Subcutaneous abdominal adipose tissue (tissue), 5 donors: ENCODE measurements around the gene TMPRSS6.

Experiments used
- H3K27ac ChIP-seq: one replicate; pipeline ENCODE4 v1.7.0; 2013; ENCODE audit warnings: low read depth, mild to moderate bottlenecking, inconsistent platforms, low read length, moderate library complexity
- H3K27me3 ChIP-seq, 5 donors: one replicate each; pipeline ENCODE4 v1.7.0; 2013; ENCODE audit warnings: low read length in 5 of 5, inconsistent platforms in 1 of 5; ENCODE audit not compliant: control insufficient read depth in 5 of 5, insufficient read depth in 4 of 5
- H3K36me3 ChIP-seq, 5 donors: one replicate each; pipeline ENCODE4 v1.7.0; 2013; ENCODE audit warnings: low read length in 5 of 5; ENCODE audit not compliant: control insufficient read depth in 5 of 5, insufficient read depth in 5 of 5
- H3K4me1 ChIP-seq, 5 donors: one replicate each; pipeline ENCODE4 v1.7.0; 2013; ENCODE audit warnings: low read length in 5 of 5, mild to moderate bottlenecking in 3 of 5, moderate library complexity in 1 of 5; ENCODE audit not compliant: control insufficient read depth in 5 of 5, insufficient read depth in 5 of 5
- H3K4me3 ChIP-seq, 5 donors: one replicate each; pipeline ENCODE4 v1.7.0; 2013; ENCODE audit warnings: low read length in 5 of 5, low read depth in 1 of 5
- H3K9ac ChIP-seq, 5 donors: one replicate each; pipeline ENCODE4 v1.7.0; 2013; ENCODE audit warnings: low read length in 5 of 5, mild to moderate bottlenecking in 4 of 5, moderate library complexity in 3 of 5
- H3K9me3 ChIP-seq, 5 donors: one replicate each; pipeline ENCODE4 v1.7.0; 2013; ENCODE audit warnings: low read length in 5 of 5; ENCODE audit not compliant: control insufficient read depth in 5 of 5
- donor health status: healthy.
- donor health status: healthy.
- donor health status: healthy.
- donor health status: healthy.
- donor health status: healthy.

Gene TMPRSS6

DNA sequence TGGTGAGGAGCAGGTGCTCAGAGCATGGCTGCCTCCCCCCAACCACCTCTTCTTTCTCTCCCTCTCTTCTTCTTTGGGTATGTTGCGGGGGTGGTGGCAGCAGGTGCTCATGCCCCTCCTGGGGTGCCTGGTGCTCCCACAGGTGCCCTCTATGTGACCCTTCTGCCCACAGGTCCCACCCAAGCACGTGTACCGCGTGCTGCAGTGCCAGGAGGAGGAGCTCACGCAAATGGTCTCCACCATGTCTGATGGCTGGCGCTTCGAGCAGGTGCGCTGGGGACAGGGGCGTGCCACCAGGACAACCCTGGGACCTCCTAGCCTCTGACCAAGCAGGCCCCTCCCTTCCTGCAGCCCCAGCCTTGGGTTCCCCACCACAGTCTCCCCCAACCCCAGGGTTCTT, 52.3 kb downstream of the TMPRSS6 start:
- Histone ChIP-seq H3K4me1 (peaks cover 0 to 8% (median 7%) of the 10 kb centered on the region in 5 donors), H3K4me3 (no peak overlapping the region), H3K27ac (no peak overlapping the region), H3K9me3 (no peaks in the 10 kb centered on the region), H3K27me3 (peaks cover 0 to 17% (median 10%) of the 10 kb centered on the region in 5 donors), H3K36me3 (peaks cover 0 to 67% (median 35%) of the 10 kb centered on the region in 5 donors), H3K9ac (no peak overlapping the region)

DNA sequence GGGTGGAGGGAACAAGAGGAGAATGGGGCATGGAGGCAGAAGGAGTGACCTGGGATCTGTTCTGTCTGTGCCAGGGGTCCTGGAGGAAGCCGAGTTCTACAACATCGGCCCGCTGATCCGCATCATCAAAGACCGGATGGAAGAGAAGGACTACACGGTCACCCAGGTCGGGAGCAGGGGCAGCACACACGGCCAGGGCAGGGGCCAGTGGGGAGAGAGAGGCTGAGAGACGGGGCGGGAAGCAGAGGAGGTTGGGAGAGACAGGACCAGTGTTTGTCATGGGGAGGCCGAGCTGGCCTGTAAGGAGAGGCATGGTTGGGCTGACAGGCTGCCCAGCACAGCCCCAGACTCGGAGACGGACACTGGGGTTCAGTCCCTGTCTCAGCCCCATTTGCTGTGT, 53.3 kb downstream of the TMPRSS6 start:
- Histone ChIP-seq H3K9me3 (no peaks in the 10 kb centered on the region), H3K4me3 (no peak overlapping the region), H3K4me1 (peaks cover 0 to 17% (median 10%) of the 10 kb centered on the region in 5 donors), H3K36me3 (peaks cover 0 to 66% (median 35%) of the 10 kb centered on the region in 5 donors), H3K9ac (no peak overlapping the region), H3K27me3 (peaks cover 0 to 15% (median 10%) of the 10 kb centered on the region in 5 donors), H3K27ac (no peak overlapping the region)

- H3K4me1 ChIP-seq: peaks cover 0 to 22% (median 14%) of the 10 kb centered on the region in 5 donors
- no peak overlapping the region for H3K27ac ChIP-seq
- H3K36me3 ChIP-seq: peaks cover 0 to 52% (median 32%) of the 10 kb centered on the region in 5 donors
- peaks cover 0 to 15% (median 10%) of the 10 kb centered on the region in 5 donors for H3K27me3 ChIP-seq
- H3K9ac ChIP-seq: no peak overlapping the region
- H3K9me3 ChIP-seq: no peaks in the 10 kb centered on the region
- H3K4me3 ChIP-seq: no peak overlapping the region
These were observed 54.7 kb downstream of the TMPRSS6 start for GRCh38 chr22:37054600-37055365.

- no peaks in the 10 kb centered on the region for H3K9me3 ChIP-seq
- no peak overlapping the region for H3K27ac ChIP-seq
- peaks cover 0 to 45% (median 25%) of the 10 kb centered on the region in 5 donors for H3K36me3 ChIP-seq
- no peak overlapping the region for H3K9ac ChIP-seq
- peaks cover 0 to 22% (median 14%) of the 10 kb centered on the region in 5 donors for H3K4me1 ChIP-seq
- peaks cover 0 to 15% (median 10%) of the 10 kb centered on the region in 5 donors for H3K27me3 ChIP-seq
- no peak overlapping the region for H3K4me3 ChIP-seq
These were observed 55.5 kb downstream of the TMPRSS6 start for GRCh38 chr22:37054056-37054395.

- Histone ChIP-seq H3K27me3 (peaks cover 0 to 15% (median 10%) of the 10 kb centered on the region in 5 donors), H3K9ac (no peak overlapping the region), H3K36me3 (peaks cover 0 to 40% (median 22%) of the 10 kb centered on the region in 5 donors), H3K4me1 (peaks cover 0 to 22% (median 14%) of the 10 kb centered on the region in 5 donors), H3K4me3 (no peak overlapping the region), H3K27ac (no peak overlapping the region), H3K9me3 (no peaks in the 10 kb centered on the region)
These were observed 56.0 kb downstream of the TMPRSS6 start for GRCh38 chr22:37053310-37054055.

GRCh38 chr22:37052386-37053309, 56.9 kb downstream of the TMPRSS6 start:
- H3K27me3 ChIP-seq: peaks cover 0 to 15% (median 10%) of the 10 kb centered on the region in 5 donors
- H3K27ac ChIP-seq: no peak overlapping the region
- peaks cover 0 to 32% (median 14%) of the 10 kb centered on the region in 5 donors for H3K36me3 ChIP-seq
- H3K9me3 ChIP-seq: no peaks in the 10 kb centered on the region
- H3K4me3 ChIP-seq: peak overlapping the region in 4 of 5 donors; percentile 61 to 73 (median 66)
- peak overlapping the region in 3 of 5 donors; percentile 21 to 61 (median 56) for H3K9ac ChIP-seq
- H3K4me1 ChIP-seq: peaks cover 0 to 22% (median 14%) of the 10 kb centered on the region in 5 donors

DNA sequence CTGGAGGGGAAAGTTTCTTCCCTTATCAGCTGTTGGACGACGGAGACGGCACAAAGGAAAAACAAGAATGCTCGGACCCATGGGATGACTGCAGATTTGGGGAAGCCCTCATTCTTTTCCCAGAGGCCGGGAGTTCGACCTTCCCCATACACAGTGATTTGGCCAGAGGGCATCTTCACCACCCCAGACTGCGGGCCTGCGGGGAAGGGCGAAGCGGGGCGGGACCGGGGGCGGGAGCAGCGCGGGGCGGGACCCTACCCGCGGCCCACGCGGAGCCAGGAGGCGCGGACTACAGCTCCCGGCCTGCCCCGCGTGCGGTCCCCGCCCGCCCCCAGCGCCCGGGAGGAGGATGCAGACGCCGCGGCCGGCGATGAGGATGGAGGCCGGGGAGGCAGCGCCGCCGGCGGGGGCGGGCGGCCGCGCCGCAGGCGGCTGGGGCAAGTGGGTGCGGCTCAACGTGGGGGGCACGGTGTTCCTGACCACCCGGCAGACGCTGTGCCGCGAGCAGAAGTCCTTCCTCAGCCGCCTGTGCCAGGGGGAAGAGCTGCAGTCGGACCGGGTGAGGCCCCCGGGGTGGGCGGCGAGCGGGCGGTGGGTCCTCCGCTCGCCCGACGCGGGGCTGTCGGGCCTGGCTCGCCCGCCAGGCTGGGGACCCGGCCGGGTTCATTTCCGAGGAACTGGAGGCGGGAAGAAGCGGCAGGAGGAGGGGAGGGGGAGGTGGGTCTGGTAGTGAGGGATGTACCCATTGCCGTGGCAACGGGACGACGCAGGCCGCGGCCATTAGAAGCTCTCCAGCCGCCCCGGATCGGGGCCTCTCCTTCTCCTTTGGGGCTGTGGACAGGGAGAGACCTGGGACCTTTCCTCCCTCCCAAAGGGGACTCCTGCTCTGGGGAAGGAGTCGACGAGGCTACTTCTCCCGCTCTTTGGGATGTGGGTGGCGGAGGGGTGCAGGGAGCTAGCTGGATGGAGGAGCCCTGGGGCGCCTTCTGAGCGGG, 57.8 kb downstream of the TMPRSS6 start, which contains the start of gene KCTD17:
TSS of gene KCTD17 (plus strand) at position 352 of the 995 bp plus-strand sequence. CDS start at position 371, 19 bp downstream.
- Histone ChIP-seq H3K4me1 (peaks cover 0 to 22% (median 14%) of the 10 kb centered on the region in 5 donors), H3K27me3 (peaks cover 0 to 15% (median 10%) of the 10 kb centered on the region in 5 donors), H3K4me3 (peak within 1 kb of the TSS in 4 of 5 donors; percentile 61 to 73 (median 66)), H3K9me3 (no peaks in the 10 kb centered on the region), H3K9ac (peak within 1 kb of the TSS in 3 of 5 donors; percentile 21 to 61 (median 56)), H3K27ac (no peak within 1 kb of the TSS), H3K36me3 (peaks cover 0 to 22% (median 8%) of the 10 kb centered on the region in 5 donors)

DNA sequence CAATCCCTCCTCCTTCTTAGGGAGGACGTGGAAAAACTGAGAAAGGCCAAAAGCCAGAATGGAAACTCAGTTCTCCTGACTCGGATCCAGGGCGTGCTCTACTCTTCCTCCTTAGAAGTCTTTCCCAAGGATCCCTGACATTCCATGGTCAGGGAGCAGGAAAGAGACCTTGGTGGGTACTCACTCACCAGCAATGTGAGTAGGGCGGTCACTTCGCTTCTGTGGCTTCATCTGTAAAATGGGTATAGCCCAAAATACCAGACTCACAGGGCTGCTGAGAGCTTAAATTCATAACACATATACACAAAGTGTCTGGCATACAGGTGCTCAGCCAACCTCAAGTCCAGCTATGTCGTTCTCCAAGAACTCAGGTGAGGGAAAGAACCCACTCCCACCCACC, 58.6 kb downstream of the TMPRSS6 start:
- H3K27me3 ChIP-seq: peaks cover 0 to 15% (median 10%) of the 10 kb centered on the region in 5 donors
- H3K27ac ChIP-seq: no peak overlapping the region
- H3K4me3 ChIP-seq: no peak overlapping the region
- H3K4me1 ChIP-seq: peaks cover 0 to 22% (median 14%) of the 10 kb centered on the region in 5 donors
- H3K9me3 ChIP-seq: no peaks in the 10 kb centered on the region
- H3K36me3 ChIP-seq: peaks cover 0 to 15% (median 6%) of the 10 kb centered on the region in 5 donors
- H3K9ac ChIP-seq: no peak overlapping the region
